VCaP (cell line): ENCODE data around the gene RNU4-1.
"Not testable (repeated sequence)": the region's sequence is repeated elsewhere in the genome, so short reads cannot be mapped to it uniquely, and the experiment has no call there.

Experiments
- H3K27ac ChIP-seq: fragments of 450-650 bp; 2 replicates; pipeline ENCODE4 v1.5.1; 2017
- CTCF ChIP-seq: fragments of 450-650 bp; conservative IDR thresholded peaks from 2 replicates; pipeline ENCODE4 v1.5.1; 2017; ENCODE audit warnings: mild to moderate bottlenecking, moderate library complexity

RNU4-1 gene

GRCh38 chr12:120292661-120293531 lies at the start of gene RNU4-1:
RNU4-1 (minus strand) TSS chr12:120293237.
- H3K27ac ChIP-seq = peak within 1 kb of the TSS; percentile 100
- TF ChIP-seq CTCF = no peak

GRCh38 chr12:120342175-120343038 lies 49.4 kb upstream of the RNU4-1 start:
- no peak for TF ChIP-seq CTCF
- H3K27ac ChIP-seq = no peak overlapping the region

- TF ChIP-seq CTCF = no peak
- no peak overlapping the region for H3K27ac ChIP-seq
Observed at GRCh38 chr12:120339256-120339655, 46.2 kb upstream of the RNU4-1 start.

- no peak for TF ChIP-seq CTCF
- H3K27ac ChIP-seq = no peak overlapping the region
Observed at GRCh38 chr12:120337730-120338129, 44.7 kb upstream of the RNU4-1 start.

GRCh38 chr12:120336392-120336791 lies 43.4 kb upstream of the RNU4-1 start:
- H3K27ac ChIP-seq = not testable (repeated sequence)

GRCh38 chr12:120335447-120335846 lies 42.4 kb upstream of the RNU4-1 start:
- peak; percentile 84 for TF ChIP-seq CTCF
- not testable (repeated sequence) for H3K27ac ChIP-seq

GRCh38 chr12:120332523-120332922 lies 39.5 kb upstream of the RNU4-1 start:
- H3K27ac ChIP-seq = no peak overlapping the region
- TF ChIP-seq CTCF = no peak
